C4-2B (cell line): ENCODE results near the gene DOCK9.

ENCODE experiments used
- CTCF ChIP-seq: fragments of 450-650 bp; conservative IDR thresholded peaks from 2 replicates; pipeline ENCODE4 v1.5.1; 2017; ENCODE audit warnings: mild to moderate bottlenecking
- ZFX ChIP-seq: fragments of 450-650 bp; IDR thresholded peaks from 2 replicates; pipeline ENCODE4 v1.6.1; 2017

DNA sequence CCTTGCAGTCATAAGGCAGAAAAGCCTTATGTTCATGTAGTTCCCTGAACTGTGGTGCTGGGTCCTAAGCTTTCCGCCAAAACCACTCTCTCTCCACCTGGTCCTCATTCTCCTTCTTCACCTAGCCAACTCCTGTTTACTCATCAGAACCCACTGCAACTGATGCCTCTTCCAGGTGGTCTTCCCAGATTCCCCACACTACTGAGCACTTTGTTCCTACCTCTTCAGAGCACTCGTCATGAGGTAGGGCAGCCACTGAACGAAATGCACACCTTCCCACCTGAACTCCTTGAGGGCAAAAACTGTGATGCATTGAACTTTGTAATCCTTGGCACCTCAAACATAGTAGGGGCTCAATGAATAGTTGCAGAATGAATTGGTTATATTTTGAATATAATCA, 100.4 kb downstream of the DOCK9 start:
- TF ChIP-seq CTCF (no peak), ZFX (no peak)
